ENCODE measurements around the gene TFDP1. TPM values are rescaled to one million over a fixed set of nuclear protein-coding genes. Genes with fewer than 3 reads are reported as not detected.

Gene TFDP1
- total RNA-seq, 6 experiments from 2014 or later, result 21.7 to 26.9 (median 25.1) TPM

GRCh38 chr13:113555141-113555540 is 29.4 kb upstream of the TFDP1 start:
- 92% methylated on average over 4 of the region's 4 CpGs for WGBS (ENCODE audit: insufficient coverage, low coverage, low lambda C conversion rate, missing lambda C conversion rate)
- Histone ChIP-seq H3K27ac (no peak overlapping the region), H3K27me3 (no peaks in the 10 kb centered on the region), H3K4me3 (no peak overlapping the region), H3K9me3 (no peaks in the 10 kb centered on the region), H3K36me3 (peaks cover 0 to 2% (median 0%) of the 10 kb centered on the region in 4 donors), H3K4me1 (no peaks in the 10 kb centered on the region)
- intact Hi-C loops (cut with DNase I), result no loop called here
- no peak for ATAC-seq
- no peak for DNase-seq
- TF ChIP-seq CTCF (IDR thresholded peaks at IDR 0.05), result no peak
- no peak for TF ChIP-seq POLR2A (IDR thresholded peaks at IDR 0.05)

- Histone ChIP-seq H3K36me3 (peaks cover 0 to 2% (median 0%) of the 10 kb centered on the region in 4 donors), H3K27ac (no peak overlapping the region), H3K27me3 (no peaks in the 10 kb centered on the region), H3K4me1 (peaks cover 0 to 2% (median 0%) of the 10 kb centered on the region in 4 donors), H3K9me3 (no peaks in the 10 kb centered on the region), H3K4me3 (no peak overlapping the region)
- 91% methylated on average over 5 of the region's 5 CpGs for WGBS (ENCODE audit: insufficient coverage, low coverage, low lambda C conversion rate, missing lambda C conversion rate)
- intact Hi-C loops (cut with DNase I), result no loop called here
- TF ChIP-seq CTCF (IDR thresholded peaks at IDR 0.05), result no peak
- no peak for TF ChIP-seq POLR2A (IDR thresholded peaks at IDR 0.05)
- DNase-seq, result no peak
- ATAC-seq, result no peak
These were observed 27.5 kb upstream of the TFDP1 start for GRCh38 chr13:113557013-113557412.

GRCh38 chr13:113558461-113558860 is 26.1 kb upstream of the TFDP1 start:
- no peaks in the 10 kb centered on the region for H3K27me3 ChIP-seq
- H3K4me1 ChIP-seq, result peaks cover 0 to 6% (median 0%) of the 10 kb centered on the region in 4 donors
- H3K27ac ChIP-seq, result no peak overlapping the region
- ATAC-seq, result no peak
- DNase-seq, result no peak
- TF ChIP-seq CTCF (IDR thresholded peaks at IDR 0.05) (no peak), POLR2A (IDR thresholded peaks at IDR 0.05) (no peak)
- no peaks in the 10 kb centered on the region for H3K36me3 ChIP-seq
- H3K4me3 ChIP-seq, result no peak overlapping the region
- no peaks in the 10 kb centered on the region for H3K9me3 ChIP-seq
- intact Hi-C loops (cut with DNase I), result no loop called here
- 77% methylated on average over 4 of the region's 6 CpGs for WGBS (ENCODE audit: insufficient coverage, low coverage, low lambda C conversion rate, missing lambda C conversion rate)

- no peak for ATAC-seq
These were observed 25.5 kb upstream of the TFDP1 start for GRCh38 chr13:113559061-113559460.

More at GRCh38 chr13:113559061-113559460, 25.5 kb upstream of the TFDP1 start:
- H3K27ac ChIP-seq, result no peak overlapping the region
- no peak overlapping the region for H3K4me3 ChIP-seq
- intact Hi-C loops (cut with DNase I), result no loop called here
- H3K4me1 ChIP-seq, result peaks cover 0 to 6% (median 0%) of the 10 kb centered on the region in 4 donors
- TF ChIP-seq POLR2A (IDR thresholded peaks at IDR 0.05) (no peak), CTCF (IDR thresholded peaks at IDR 0.05) (no peak)
- no peaks in the 10 kb centered on the region for H3K36me3 ChIP-seq
- H3K9me3 ChIP-seq, result no peaks in the 10 kb centered on the region
- H3K27me3 ChIP-seq, result no peaks in the 10 kb centered on the region
- 81% methylated on average over 7 of the region's 7 CpGs for WGBS (ENCODE audit: insufficient coverage, low coverage, low lambda C conversion rate, missing lambda C conversion rate)
- no peak for DNase-seq

Data from right lobe of liver (tissue), 6 donors.